Fibroblast of pulmonary artery (primary cell): Measurements from ENCODE around the gene CNTN2.

Source experiments
- DNase-seq: peaks from one replicate; pipeline ENCODE4 v3.0.0-alpha.2; 2010; ENCODE audit warnings: low read depth
- H3K4me3 ChIP-seq: replicated peaks from 2 replicates; pipeline ENCODE4 v1.5.1; 2011; ENCODE audit warnings: low read depth, mild to moderate bottlenecking, control low read depth, low read length, moderate library complexity
- CTCF ChIP-seq: IDR thresholded peaks from 2 replicates; pipeline ENCODE4 v1.5.1; 2011; ENCODE audit warnings: mild to moderate bottlenecking, control low read depth, low read length, inconsistent platforms; ENCODE audit errors: missing control alignments

Gene CNTN2

GRCh38 chr1:205041998-205042910, 758 bp upstream of the CNTN2 start:
- no peak for TF ChIP-seq CTCF
- no peak for DNase-seq
- no peak overlapping the region for H3K4me3 ChIP-seq

GRCh38 chr1:205043866-205044265, 854 bp downstream of the CNTN2 start:
- no peak for TF ChIP-seq CTCF
- no peak for DNase-seq
- H3K4me3 ChIP-seq: no peak overlapping the region

GRCh38 chr1:205044741-205045140, 1.7 kb downstream of the CNTN2 start:
- no peak for TF ChIP-seq CTCF

GRCh38 chr1:205045146-205045545, 2.1 kb downstream of the CNTN2 start:
- DNase-seq: no peak
- TF ChIP-seq CTCF: no peak
- no peak overlapping the region for H3K4me3 ChIP-seq

More at GRCh38 chr1:205044741-205045140, 1.7 kb downstream of the CNTN2 start:
- H3K4me3 ChIP-seq: no peak overlapping the region
- DNase-seq: no peak

GRCh38 chr1:205046870-205047269, 3.9 kb downstream of the CNTN2 start:
- no peak for DNase-seq
- no peak for TF ChIP-seq CTCF
- H3K4me3 ChIP-seq: no peak overlapping the region

GRCh38 chr1:205047764-205048231, 4.8 kb downstream of the CNTN2 start:
- no peak for TF ChIP-seq CTCF
- no peak overlapping the region for H3K4me3 ChIP-seq
- DNase-seq: no peak
